Endothelial cell (in vitro differentiated cells): ENCODE measurements around the gene SGCD. TPM values are rescaled to one million over a fixed set of nuclear protein-coding genes. Genes with fewer than 3 reads are reported as not detected.

ENCODE experiments used
- DNase-seq: peaks from one replicate; pipeline ENCODE4 v3.0.0; 2021; ENCODE audit warnings: low spot score
- H3K27ac Mint-ChIP-seq: one replicate; pipeline ENCODE4 v1.8.0; 2021; ENCODE audit warnings: mixed read lengths, inconsistent platforms; ENCODE audit not compliant: unreplicated experiment
- H3K27me3 Mint-ChIP-seq: one replicate; pipeline ENCODE4 v1.8.0; 2021; ENCODE audit warnings: mild to moderate bottlenecking, moderate library complexity, mixed read lengths, inconsistent platforms; ENCODE audit not compliant: unreplicated experiment
- H3K36me3 Mint-ChIP-seq: one replicate; pipeline ENCODE4 v1.8.0; 2021; ENCODE audit warnings: mild to moderate bottlenecking, low read depth, mixed read lengths, inconsistent platforms; ENCODE audit not compliant: unreplicated experiment
- H3K4me1 Mint-ChIP-seq: one replicate; pipeline ENCODE4 v1.8.0; 2021; ENCODE audit warnings: mild to moderate bottlenecking, mixed read lengths, inconsistent platforms; ENCODE audit not compliant: unreplicated experiment
- H3K4me3 Mint-ChIP-seq: one replicate; pipeline ENCODE4 v1.8.0; 2021; ENCODE audit warnings: mild to moderate bottlenecking, mixed read lengths, inconsistent platforms; ENCODE audit not compliant: unreplicated experiment
- H3K9me3 Mint-ChIP-seq: one replicate; pipeline ENCODE4 v1.8.0; 2021; ENCODE audit warnings: mixed read lengths, inconsistent platforms; ENCODE audit not compliant: unreplicated experiment
- total RNA-seq: library from RNA; stranded (reverse); fragmentation: NEBNext Ultra II Directional; extraction: Animal tissue kit (Norgen Biotek cat#: 25700); gene quantifications from one replicate; pipeline ENCODE4 v1.2.1, GENCODE V29; 2021; ENCODE audit not compliant: unreplicated experiment
- TF ChIP-seq, protein P1 (sequence below): fragments of 200-600 bp; sonication (generic); IDR thresholded peaks from one replicate; pipeline ENCODE4 v1.5.0; 2021; ENCODE audit warnings: antibody characterized with exemption; ENCODE audit not compliant: unreplicated experiment

SGCD gene
- total RNA-seq, 1 donor from 2014 or later = 1.2 TPM

DNA sequence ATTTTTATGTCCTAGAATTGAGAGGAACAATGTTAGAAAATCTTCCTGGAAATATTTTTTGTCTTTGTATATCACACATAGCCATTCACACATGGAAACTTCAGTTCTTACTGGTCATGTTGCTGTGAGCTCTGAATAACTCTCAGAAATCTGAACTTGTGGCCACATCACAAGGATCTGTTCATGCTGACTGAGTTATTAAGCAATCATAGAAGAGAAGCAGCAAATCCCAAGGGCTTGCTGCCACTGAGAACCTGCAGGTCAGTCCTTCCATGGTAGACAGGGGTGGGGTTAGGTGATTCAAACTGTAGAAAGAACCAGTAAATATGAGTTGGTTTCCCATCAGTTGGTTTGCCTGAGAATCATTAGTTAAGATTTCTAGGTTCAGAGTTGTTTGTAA is 27.6 kb downstream of the SGCD start:
- TF ChIP-seq, protein P1, sequence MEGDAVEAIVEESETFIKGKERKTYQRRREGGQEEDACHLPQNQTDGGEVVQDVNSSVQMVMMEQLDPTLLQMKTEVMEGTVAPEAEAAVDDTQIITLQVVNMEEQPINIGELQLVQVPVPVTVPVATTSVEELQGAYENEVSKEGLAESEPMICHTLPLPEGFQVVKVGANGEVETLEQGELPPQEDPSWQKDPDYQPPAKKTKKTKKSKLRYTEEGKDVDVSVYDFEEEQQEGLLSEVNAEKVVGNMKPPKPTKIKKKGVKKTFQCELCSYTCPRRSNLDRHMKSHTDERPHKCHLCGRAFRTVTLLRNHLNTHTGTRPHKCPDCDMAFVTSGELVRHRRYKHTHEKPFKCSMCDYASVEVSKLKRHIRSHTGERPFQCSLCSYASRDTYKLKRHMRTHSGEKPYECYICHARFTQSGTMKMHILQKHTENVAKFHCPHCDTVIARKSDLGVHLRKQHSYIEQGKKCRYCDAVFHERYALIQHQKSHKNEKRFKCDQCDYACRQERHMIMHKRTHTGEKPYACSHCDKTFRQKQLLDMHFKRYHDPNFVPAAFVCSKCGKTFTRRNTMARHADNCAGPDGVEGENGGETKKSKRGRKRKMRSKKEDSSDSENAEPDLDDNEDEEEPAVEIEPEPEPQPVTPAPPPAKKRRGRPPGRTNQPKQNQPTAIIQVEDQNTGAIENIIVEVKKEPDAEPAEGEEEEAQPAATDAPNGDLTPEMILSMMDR = no peak
- no peaks in the 10 kb centered on the region for H3K4me1 Mint-ChIP-seq
- no peaks in the 10 kb centered on the region for H3K27me3 Mint-ChIP-seq
- no peak overlapping the region for H3K4me3 Mint-ChIP-seq
- H3K27ac Mint-ChIP-seq = no peak overlapping the region
- DNase-seq = no peak
- H3K9me3 Mint-ChIP-seq = no peaks in the 10 kb centered on the region
- no peaks in the 10 kb centered on the region for H3K36me3 Mint-ChIP-seq

DNA sequence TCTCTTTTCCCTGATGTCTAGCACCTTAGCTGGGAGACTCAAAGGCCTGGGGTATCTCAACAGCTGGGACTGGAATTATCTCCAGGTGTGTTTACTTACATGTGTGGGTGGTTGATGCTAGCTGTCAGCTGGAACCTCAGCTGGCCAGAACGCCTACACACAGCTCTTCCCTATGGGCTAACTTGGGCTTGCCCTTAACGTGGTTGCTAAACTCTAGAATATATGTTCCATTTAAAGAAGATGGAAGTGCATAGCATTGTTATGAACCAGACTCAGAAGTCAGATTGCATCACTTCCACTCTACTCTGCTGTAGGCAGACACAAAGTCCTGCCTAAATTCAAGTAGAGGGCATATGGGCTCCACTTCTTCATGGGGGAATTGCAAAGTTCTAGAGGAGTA is 29.3 kb downstream of the SGCD start:
- Mint-ChIP-seq H3K4me1 (no peaks in the 10 kb centered on the region), H3K27me3 (no peaks in the 10 kb centered on the region), H3K9me3 (no peaks in the 10 kb centered on the region), H3K27ac (no peak overlapping the region), H3K36me3 (no peaks in the 10 kb centered on the region), H3K4me3 (no peak overlapping the region)
- TF ChIP-seq, protein P1 = no peak
- DNase-seq = no peak

DNA sequence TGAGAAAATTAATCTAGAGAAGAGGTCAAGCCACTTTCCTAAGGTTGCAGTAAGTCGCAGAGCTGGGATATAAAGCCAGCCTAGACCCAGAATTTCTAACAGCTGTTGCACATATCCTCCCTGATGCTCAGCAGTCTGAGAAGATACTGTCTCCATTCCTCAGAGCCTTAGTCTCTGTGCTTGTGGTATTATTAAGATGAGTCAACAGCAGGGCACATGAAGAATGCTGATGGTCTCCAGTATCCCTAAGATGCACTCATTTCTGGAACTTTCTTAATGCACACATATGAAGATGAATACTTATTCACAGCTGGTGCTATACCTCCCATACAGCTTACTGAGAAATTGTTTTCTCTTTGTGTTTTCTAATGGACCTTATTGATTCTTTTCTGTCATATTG is 32.5 kb downstream of the SGCD start:
- TF ChIP-seq, protein P1 = no peak
- no peaks in the 10 kb centered on the region for H3K9me3 Mint-ChIP-seq
- H3K27me3 Mint-ChIP-seq = no peaks in the 10 kb centered on the region
- no peak overlapping the region for H3K4me3 Mint-ChIP-seq
- DNase-seq = no peak
- H3K36me3 Mint-ChIP-seq = no peaks in the 10 kb centered on the region
- no peak overlapping the region for H3K27ac Mint-ChIP-seq
- no peaks in the 10 kb centered on the region for H3K4me1 Mint-ChIP-seq

DNA sequence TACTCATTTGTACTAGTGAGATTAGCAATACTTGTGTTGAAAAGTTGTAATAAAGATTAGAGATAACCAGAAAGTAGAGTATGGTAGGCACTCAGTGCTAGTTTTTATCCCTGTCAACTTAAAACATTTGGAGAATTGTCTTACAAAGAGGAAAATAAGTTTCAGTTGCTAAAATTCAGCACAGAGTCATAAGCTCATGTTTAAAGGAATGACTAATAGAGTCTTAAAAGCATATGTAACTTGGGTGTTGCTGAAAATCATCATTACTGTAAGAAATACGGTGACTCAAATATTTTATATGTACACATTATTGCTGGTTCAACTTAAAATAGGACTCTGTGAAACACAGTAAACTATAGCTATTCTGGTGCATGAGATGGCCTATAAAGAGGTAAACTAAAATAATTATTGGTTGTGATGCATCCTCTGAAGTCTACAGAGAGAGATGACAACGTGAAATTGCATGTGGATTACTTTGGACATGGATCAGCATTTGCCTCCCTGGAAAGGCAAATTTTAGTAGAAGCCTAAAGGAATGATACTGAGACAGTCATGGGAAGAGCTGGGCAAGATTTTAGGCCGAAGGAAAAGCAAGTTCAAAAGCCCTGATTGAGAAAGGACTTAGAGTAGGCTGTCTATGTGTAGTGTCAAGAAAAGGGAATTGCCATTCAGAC is 34.6 kb downstream of the SGCD start:
- H3K9me3 Mint-ChIP-seq = no peaks in the 10 kb centered on the region
- no peaks in the 10 kb centered on the region for H3K4me1 Mint-ChIP-seq
- no peak overlapping the region for H3K4me3 Mint-ChIP-seq
- H3K27me3 Mint-ChIP-seq = no peaks in the 10 kb centered on the region
- DNase-seq = no peak
- TF ChIP-seq, protein P1 = no peak
- H3K36me3 Mint-ChIP-seq = no peaks in the 10 kb centered on the region
- H3K27ac Mint-ChIP-seq = no peak overlapping the region

DNA sequence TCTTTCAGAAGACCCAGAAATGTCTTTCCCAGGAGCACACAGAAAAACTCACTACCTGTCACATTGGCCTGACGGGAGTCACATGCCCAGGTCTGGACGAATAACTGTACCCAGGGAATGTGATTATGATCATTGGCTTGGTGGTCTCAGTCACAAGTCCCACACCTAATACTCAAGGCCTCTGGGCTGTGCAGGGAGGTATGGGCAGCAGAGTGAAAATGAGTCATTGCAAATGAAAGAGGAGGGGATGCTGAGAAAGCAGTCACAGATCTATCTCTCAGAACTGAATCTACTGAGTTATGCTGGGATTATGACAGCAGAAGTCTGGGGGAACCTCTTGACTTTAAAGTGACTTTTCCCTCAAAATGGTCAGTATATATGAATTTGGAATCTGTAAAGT is 36.9 kb downstream of the SGCD start:
- no peak overlapping the region for H3K27ac Mint-ChIP-seq
- TF ChIP-seq, protein P1 = no peak
- DNase-seq = no peak
- H3K4me1 Mint-ChIP-seq = no peaks in the 10 kb centered on the region
- no peaks in the 10 kb centered on the region for H3K36me3 Mint-ChIP-seq
- no peaks in the 10 kb centered on the region for H3K27me3 Mint-ChIP-seq
- H3K4me3 Mint-ChIP-seq = no peak overlapping the region
- no peaks in the 10 kb centered on the region for H3K9me3 Mint-ChIP-seq
